Activated CD8-positive, alpha-beta memory T cell treated with anti-CD3 and anti-CD28 coated beads, Interleukin-2, amount 50 U/mL, for 48 hours (primary cell): ENCODE data around the gene ADRA1B.
"Not testable (repeated sequence)": the region's sequence is repeated elsewhere in the genome, so short reads cannot be mapped to it uniquely, and the experiment has no call there.

Source experiments
- DNase-seq: peaks from one replicate; pipeline ENCODE4 v3.0.0-alpha.2; 2020

Gene ADRA1B

DNA sequence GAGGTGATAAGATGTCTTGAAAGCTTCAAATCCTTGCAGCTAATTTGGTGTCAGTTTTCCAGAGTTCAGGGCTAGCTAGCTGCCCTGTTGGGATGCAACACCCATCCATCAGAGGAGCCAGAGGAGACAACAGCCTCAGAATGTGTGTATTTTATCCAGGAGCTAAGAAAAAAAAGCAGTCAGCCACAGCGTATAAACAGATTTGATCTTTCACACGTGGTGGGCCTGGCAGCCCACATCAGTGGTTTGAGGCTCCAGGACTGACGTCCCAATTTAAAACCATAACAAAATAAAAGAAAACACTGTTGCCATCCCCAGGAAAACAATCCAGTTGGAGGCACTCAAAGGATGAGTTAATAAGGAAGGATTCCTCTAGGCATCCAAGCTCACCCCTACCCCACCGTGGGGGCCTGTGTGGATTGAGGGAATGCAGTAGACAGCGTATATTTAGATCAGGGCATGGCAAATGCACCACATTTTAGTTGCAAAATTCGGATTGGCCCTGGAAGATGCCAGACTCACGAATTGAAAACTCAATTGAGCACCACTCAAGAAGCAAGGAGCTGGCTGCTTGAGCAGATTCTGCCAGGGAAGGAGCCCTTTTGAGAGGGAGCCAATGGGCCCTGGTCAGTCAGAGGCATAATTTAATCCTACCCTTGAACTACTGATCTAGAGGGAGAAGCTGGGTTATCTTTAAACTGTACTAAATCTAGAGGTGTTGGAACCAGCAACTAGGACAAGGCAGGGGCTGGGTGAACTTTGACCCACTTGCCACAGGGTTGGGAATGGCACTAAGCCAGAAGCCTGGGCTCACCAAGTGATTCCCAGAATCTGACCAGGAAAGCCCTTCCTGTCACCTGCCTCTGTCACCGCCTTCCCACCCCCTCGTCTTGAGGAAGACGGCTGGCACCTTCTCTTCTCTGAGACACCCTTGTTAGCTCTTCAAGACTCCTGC lies 17.5 kb downstream of the ADRA1B start:
- no peak for DNase-seq

GRCh38 chr5:159935946-159936345 lies 19.7 kb downstream of the ADRA1B start:
- no peak for DNase-seq

GRCh38 chr5:159936686-159937329 lies 20.5 kb downstream of the ADRA1B start:
- DNase-seq: no peak

GRCh38 chr5:159937580-159937979 lies 21.3 kb downstream of the ADRA1B start:
- DNase-seq: no peak

- DNase-seq: no peak
Measured at GRCh38 chr5:159943326-159943725, 27.0 kb downstream of the ADRA1B start.

DNA sequence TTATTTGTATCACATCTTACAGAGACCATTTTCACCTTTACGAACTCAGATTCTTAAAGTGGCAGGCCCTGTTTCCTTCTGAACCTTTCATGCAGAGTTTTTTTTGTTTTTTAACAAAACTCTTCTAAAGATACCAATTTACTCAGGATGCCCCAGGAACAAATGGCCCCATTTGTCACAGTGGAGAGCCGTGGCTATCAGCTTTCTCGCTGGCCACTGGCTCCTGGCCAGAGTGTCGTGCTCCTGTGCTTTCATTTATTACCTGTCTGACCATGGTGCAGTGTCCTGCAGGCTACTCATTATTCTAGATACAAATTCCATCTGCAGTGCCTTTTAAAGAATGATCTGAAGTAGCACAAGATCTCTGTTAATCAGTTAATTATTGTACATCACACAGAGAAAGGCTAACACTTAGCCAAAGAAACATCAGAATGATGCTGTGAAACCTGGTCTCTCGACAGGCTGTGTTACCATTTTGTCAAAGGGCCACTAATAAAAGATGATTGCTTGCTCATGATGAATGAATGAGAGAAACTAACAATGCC lies 27.8 kb downstream of the ADRA1B start:
- no peak for DNase-seq

DNA sequence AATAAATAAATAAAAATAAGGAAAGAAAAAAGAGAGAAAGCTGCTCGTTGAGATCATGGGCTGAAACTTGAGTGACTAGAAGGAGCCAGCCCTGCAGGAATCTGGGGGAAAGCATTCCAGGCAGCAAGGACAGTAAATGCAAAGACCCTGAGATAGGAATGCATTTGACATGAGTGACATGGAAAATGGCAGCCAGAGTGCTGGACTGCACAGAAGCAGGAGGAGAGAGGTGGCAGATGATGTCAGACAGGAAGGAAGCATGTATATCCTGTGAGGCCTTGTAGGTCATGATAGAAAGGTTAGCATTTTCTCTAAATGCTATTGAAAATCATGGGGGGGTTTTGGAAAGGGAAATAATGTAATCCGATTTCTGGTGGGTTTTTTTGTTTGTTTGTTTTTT lies 29.1 kb downstream of the ADRA1B start:
- no peak for DNase-seq

DNA sequence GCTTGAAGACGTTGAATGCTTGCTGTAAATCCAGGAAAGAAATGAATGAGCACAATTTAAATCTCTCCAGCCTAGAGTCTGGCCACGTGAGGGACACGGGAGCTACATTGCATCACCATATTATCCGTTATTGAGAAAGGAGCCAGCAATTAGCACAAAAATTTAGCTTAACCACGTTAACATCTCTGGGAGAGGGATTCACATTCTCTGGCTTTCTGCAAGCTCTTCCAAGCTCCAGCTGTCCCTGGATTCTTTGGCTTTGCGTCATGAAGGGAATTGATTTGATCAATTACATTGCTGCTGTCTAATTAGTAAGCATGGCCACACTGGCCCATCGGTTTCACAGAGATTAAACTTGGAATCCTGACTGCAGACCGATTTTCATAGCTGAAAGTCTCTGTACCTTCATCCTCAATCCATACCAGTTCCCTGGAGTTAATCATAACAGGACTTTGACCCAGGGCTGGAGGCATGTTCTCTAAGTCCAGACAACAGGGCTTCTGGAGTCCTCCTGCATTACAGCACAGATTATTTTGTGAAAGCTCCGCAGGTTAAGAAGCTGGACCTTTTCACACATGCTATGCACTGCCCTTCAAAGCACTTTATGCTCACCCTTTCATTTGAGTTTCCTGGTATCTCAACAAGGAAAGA lies 31.6 kb downstream of the ADRA1B start:
- DNase-seq: no peak

- no peak for DNase-seq
Measured at GRCh38 chr5:159951387-159951786, 35.1 kb downstream of the ADRA1B start.

DNA sequence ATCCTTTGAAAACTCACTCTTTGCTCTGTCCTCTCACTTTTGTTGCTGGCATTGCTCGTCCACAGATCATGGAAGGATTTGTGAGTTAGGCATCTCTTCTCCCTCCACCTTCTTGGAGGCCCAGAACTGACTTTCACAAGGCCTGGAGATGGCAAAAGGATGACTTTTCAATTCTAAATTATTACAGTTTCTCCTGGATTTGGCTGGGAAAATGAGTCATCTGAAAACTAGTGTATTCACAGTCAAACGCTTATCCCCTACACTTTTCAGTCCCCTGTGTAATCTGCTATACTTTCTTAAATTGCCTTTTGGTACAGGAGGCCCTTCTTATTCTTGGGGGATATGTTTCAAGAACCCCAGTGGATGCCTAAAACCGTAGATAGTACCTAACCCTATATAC lies 35.6 kb downstream of the ADRA1B start:
- DNase-seq: no peak

- DNase-seq: no peak
Measured at GRCh38 chr5:159953609-159954008, 37.3 kb downstream of the ADRA1B start.

GRCh38 chr5:159955056-159955624 lies 38.9 kb downstream of the ADRA1B start:
- DNase-seq: no peak

GRCh38 chr5:159956074-159956473 lies 39.8 kb downstream of the ADRA1B start:
- no peak for DNase-seq

- DNase-seq: no peak
Measured at GRCh38 chr5:159961176-159962160, 45.2 kb downstream of the ADRA1B start.

GRCh38 chr5:159962214-159962613 lies 45.9 kb downstream of the ADRA1B start:
- no peak for DNase-seq

DNA sequence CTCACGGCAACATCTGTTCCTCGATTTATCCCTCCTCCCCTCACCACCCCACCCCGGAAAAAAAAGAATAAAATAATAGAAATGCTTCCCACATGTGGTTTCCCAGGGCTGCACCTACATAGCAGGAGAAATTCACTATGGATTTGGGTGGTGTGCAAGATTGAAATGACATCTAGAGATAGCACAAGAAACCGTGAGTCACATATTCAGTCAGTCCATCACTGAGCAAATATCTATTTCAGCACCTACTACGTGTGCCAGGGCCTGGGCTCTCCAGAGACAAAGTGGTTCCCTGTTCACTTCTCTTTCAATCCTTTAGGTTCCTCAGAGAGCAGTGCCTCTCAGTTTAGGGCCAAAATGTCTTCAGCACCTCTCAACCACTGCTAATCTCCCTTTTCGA lies 47.7 kb downstream of the ADRA1B start:
- no peak for DNase-seq

DNA sequence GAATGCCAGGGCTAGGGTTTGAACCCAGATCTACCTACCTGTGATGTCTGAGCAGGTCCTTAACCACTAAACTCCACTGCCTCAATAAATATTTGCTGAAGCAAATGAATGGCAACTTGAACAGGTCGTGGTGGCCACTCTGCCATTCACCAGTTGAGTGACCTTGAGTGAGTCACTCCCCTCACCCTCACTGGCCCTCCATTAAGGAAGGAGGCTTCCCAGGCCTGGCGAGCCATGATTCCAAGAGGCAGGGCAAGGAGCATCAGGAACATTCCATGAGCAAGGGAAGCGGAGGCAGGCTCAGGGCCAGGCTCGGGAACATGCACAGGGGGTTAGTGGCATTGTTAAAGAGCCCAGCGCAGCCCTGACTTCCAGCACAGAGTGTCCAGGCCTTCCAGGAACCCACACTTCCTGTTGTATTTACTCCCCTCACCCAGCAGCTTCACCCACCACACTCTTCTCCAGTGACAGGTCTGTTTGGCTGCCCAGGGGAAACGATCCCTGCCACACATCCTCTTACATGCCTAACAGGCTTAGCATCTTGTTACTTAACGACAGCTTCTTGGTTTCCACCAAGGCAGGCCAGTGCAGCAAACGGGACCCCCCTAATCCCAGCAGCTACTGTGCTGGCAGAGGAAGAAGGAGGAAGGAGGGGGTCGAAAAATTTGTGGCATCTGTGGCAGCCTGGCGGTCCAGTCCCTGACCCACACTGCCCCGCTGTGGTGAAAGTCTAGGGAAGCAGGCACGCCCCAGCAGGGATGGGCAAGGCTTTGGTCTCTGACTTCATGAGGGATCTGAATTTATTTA lies 49.0 kb downstream of the ADRA1B start:
- peak; percentile 57 for DNase-seq

- DNase-seq: not testable (repeated sequence)
Measured at GRCh38 chr5:159965838-159966128, 49.5 kb downstream of the ADRA1B start.

DNA sequence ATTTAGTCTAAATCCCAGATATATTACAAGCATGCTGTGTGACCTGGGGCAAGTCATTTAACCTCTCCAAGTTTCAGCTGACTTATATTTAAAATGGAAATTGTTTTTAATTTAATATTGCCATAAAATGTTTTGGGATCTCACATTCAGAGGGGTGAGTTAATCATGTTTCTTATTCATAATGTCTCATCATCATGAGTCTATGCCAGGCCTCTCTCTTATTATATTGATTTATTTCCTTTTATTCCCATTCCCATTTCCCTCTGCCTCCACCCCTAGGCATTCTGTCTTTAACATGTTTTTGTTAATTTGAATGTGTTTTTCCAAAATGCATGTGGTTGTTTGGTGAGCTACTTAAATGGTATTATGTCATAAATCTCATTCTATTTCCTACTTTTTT lies 53.7 kb downstream of the ADRA1B start:
- no peak for DNase-seq

DNA sequence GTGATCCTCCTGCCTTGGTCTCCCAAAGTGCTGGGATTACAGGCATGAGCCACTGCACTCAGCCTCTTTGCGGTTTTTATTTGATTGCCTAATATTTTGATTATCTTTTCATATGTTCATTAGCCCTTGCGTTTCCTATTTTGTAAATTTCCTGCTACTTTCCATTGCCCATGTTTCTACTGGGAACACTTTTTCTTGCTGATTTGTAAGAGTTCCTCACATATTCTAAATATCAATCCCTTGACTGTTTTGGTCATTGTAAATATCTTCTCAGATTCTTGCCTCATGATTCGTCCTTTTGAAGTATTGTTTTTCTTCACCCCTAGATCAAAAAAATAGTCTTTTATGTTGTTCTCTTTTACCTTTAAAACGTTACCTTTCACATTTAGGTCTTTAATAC lies 54.8 kb downstream of the ADRA1B start:
- no peak for DNase-seq

DNA sequence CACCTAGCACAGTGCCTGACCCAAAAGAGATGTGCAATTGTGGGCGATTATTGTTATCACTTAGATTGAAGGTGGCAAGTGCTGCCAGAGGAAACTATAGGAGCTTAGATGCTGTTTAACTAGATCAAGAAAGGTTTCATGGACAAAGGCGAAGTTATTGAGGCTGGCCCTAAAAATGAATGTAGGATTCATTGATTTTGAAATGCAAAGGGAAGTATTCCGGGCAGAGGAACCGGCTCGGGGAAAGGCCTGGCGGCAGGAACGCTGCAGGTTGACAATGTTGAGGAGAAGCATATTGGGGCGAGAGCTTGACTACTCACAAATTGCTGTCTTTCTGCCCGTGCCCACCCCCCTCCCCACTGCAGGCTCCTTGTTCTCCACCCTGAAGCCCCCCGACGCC lies 55.2 kb downstream of the ADRA1B start:
- DNase-seq: peak; percentile 46
